Activated T-cell treated with anti-CD3 and anti-CD28 coated beads for 4 hours (primary cell): ENCODE data around the gene PACSIN2.

Source experiments
- DNase-seq: peaks from one replicate; pipeline ENCODE4 v3.0.0-alpha.2; 2020

PACSIN2 gene

DNA sequence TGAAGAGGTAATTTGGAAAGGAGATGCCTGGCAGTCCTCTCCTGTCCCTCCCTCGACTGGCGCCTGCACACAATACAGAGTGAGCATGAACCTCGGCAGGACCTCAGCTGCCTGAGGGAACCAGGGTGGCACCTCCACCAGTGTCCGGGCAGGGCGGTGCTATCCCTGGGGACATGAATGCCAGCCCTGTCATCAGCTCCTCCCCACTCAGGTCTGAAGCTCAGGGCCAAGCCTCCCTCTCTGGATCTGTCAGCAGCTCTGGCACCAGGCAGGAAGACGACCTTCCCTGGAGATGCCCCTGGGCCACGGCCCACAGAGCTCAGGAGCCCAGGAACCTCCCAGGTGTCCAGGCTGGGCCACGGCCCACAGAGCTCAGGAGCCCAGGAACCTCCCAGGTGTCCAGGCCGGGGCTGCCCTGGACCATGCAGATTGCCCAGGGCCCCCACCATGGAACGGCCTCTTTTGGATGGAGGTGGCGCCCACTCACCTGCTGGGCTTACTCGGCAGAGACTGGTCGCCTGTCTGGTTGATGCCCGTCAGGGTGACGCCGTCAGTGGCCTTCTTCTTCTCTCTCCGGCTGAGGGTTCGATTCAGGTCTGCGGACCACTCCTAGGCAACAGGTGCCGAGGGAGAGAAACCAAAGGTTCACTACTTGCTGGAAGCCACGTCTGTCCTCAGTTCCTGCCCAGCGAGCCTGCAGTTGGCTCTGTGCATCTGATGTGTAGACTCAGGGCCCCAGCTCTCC is 136.2 kb downstream of the PACSIN2 start:
- DNase-seq = no peak

DNA sequence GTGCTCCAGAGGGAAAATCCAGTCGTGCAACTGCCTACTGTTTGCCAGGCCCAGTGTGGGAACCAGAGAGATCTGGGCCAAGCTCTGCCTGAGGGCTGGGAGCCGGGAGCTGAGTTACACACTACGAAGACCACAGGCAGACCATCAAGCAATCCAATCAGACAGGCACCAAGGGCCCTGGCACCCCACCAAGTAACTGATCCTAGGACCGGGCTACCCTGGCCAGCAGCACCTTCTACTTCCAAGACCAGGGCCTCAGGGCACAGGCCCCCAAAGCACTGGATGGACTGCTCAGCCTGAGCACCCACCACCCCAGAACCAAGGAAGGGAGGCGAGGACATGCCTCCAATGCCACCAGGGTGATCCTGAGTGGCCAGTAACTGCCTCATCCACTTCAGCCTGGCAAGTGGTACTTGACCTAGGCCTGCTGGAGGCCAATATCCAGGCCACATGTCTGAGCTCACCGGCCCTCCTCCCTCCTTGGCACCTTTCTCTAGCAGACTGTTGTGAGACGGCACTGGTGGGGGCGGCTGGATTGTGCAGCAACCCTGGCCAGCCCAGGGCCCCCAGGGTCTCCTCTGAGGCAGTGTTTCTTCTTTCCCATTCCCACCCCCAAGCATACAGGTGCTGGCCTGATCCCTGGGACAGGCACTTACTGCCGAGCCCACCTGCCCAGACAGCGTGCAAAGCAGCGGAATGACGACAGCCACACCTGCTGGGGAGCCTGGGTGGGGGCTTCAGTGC is 137.2 kb downstream of the PACSIN2 start:
- DNase-seq = no peak

DNA sequence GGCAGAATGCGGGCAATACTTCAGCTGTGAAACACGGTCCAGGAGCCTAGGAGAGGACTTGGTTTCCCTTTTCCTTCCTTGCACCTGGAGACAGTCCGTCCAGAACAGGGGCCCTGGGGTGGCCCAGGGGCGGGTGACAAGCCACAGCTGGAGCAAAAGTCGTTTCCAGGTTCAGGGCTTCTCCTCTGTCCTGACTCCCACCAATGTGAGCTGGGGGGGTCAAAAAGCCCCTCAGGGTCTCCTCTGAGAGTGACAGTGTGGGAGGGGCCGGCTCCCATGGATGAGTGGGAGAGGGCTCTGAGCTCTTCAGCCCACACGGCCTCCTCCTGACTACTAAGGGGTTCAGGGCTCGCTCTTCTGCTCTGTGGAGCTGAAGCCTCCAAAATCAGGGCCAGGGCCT is 137.8 kb downstream of the PACSIN2 start:
- no peak for DNase-seq

- no peak for DNase-seq
Measured at GRCh38 chr22:42876041-42876440, 138.9 kb downstream of the PACSIN2 start.

DNA sequence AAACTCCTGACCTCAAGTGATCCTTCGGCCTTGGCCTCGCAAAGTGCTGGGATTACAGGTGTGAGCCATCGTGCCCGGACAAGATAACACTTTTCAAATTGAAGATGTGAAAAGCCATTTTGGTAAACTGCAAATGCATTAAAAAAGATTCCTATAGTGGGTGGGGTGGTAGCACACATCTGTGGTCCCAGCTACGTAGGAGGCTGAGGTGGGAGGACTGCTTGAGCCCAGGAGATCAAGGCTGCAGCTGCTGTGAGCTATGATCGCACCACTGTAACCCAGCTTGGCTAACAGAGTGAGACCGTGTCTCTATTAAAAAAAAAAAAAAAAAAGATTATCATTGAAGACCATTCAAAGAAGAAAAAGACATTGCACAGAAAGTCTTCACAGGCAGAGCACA is 140.9 kb downstream of the PACSIN2 start:
- no peak for DNase-seq

- DNase-seq = no peak
Measured at GRCh38 chr22:42873356-42873755, 141.6 kb downstream of the PACSIN2 start.

DNA sequence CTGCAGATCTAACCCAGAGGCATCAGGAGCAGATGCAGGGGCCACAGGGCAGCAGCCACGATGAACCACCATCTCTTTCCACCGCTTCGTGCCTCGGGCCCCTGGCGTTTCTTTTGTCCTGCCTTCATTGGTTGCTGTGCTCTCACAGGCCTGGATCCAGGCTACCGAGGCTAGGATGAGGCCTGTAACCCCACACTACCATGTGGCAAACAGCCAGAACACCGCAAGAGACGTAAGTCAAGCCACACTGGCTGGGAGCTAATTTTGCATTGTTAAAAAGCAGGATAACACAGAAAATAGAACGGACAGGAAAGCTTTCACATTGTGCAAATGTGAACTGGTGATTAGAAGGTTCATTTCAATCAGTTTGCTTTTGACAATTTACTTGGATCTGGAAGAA is 142.1 kb downstream of the PACSIN2 start:
- no peak for DNase-seq

GRCh38 chr22:42871146-42872050 is 143.6 kb downstream of the PACSIN2 start:
- no peak for DNase-seq

DNA sequence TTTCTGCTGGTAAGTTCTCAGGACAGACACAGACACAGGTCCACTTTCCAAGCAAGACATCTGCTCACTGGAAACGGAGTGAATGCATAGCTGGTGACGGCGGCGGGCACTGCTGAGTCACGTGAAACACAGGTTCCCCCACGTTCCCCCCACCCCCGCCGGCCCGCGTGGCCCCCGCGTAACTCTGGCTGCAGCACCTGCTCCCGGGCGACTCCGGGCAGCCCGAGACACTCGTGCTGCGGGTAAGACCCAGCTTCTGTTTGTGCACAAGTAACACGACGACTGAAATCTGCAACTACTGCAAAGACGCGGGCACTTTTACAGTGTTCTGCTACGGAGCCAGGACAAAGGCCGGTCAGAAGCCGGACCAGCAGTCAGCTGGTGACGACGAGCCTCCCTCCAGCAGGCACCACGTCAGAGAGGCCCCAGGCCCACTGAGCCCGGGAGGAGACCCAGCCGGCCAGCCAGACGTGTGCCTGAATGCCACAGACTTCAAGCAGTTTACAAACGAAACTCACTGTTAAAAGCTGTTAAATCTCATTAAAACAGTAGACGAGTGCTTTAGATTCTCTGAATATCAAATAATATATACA is 145.0 kb downstream of the PACSIN2 start:
- DNase-seq = no peak

- no peak for DNase-seq
Measured at GRCh38 chr22:42869463-42869862, 145.5 kb downstream of the PACSIN2 start.

- DNase-seq = no peak
Measured at GRCh38 chr22:42868751-42869251, 146.1 kb downstream of the PACSIN2 start.

GRCh38 chr22:42866100-42866499 is 148.8 kb downstream of the PACSIN2 start:
- DNase-seq = no peak

DNA sequence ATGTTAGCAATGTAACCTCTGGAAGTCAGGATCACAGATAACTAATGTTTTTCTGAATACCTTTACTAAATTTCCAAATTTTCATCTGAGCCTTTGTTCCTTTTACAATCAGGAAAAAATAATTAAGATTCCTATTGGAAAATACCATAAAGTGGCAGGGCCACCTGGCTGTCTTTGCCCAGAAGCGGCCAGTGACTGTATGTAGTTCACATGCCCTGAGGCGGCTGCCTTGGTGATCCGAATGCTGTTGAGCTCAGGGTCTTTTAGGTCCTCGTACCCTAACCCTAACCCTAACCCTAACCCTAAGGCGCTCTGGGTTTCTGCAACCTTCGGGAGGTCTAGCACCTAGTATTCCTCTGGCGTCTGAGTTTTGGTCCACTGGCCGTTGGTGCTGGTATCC is 149.4 kb downstream of the PACSIN2 start:
- DNase-seq = no peak

- DNase-seq = no peak
Measured at GRCh38 chr22:42863349-42863961, 151.5 kb downstream of the PACSIN2 start.

- DNase-seq = no peak
Measured at GRCh38 chr22:42862045-42862734, 152.8 kb downstream of the PACSIN2 start.

- DNase-seq = no peak
Measured at GRCh38 chr22:42860968-42861367, 154.0 kb downstream of the PACSIN2 start.

GRCh38 chr22:42857845-42858481 is 157.0 kb downstream of the PACSIN2 start:
- DNase-seq = no peak

DNA sequence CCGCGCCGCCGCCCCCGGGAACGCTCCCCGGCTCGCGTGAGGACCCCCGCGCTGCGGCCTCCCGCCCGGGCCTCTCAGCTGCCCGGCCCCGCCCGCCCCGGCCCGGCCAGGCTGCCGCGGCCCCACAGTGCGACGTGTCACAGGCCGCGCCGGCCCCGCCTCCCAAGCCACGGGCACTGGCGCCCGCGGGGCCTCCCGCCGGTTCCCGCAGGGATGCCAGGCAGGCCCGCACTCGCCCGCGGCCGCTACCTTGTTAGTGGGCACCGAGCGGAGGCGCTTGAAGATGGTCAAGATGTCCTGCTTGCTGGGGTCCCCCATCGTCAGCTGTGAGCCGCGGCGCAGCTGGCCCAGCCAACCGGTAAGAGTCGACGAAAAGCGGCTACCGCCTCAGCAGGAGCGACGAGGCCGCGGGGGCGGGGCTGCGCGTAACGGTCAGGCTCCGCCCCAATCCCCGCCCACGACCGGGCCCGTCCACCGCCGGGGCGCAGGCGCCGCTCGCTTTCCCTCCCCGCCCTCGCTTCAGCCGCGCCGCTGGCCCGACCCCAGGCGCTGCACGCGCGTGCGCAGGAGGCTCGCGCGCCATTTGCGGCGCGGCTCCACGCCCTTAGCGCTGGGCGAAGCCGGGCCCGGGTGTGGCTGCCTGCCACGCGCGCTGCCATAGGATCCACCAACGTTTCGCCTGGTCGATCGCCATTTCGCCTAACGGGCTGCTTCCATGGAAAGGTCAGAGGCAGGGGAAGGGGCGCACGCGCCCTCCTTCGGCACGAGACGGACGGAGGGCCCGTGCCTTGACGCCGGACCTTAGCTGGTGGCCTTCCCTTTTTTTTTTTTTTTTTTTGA is 157.9 kb downstream of the PACSIN2 start, which contains the start of gene ARFGAP3:
Gene ARFGAP3, minus strand, starts transcription at position 409 of the 840 bp plus-strand sequence. Its CDS starts 91 bp downstream, at position 318.
- peak; percentile 95 for DNase-seq

DNA sequence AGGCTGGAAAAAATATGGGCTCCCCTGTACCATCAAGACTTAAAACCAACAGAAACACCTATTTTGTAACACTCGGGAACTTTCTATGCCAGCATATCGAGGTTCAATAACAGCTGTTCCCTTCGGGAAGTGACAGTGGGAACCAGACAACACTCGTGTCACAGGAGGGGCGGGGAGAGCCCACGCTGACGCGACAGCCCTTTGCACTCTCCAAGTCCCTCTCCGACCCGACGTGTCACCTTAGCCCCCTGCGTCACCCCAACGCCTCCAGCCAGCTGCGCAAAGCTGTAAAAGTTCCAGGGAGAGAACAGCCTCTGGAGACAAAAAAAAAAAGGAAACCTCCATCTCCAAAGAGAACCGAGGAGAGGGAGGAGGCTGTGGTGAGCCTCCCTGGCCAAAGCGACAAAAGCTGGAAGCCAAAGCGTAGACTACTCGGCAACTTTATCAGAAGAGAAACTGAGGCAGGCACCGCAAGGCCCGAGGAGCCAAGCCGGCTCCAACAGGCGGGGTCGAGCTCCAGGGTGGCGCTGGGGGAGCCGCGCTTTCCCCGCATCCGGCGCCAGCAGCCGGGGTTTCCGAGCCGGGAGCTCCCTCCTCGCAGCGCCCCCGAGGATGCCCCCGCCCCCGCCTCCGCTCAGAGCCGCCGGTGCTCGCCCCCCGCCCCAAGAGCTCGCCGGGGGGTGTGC is 158.6 kb downstream of the PACSIN2 start:
- peak; percentile 42 for DNase-seq
